ENCODE results near the gene FAM241B.
A peak's percentile ranks its signal among the peaks of the same experiment; 100 is the strongest.

The FAM241B gene, protein sequence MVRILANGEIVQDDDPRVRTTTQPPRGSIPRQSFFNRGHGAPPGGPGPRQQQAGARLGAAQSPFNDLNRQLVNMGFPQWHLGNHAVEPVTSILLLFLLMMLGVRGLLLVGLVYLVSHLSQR

DNA sequence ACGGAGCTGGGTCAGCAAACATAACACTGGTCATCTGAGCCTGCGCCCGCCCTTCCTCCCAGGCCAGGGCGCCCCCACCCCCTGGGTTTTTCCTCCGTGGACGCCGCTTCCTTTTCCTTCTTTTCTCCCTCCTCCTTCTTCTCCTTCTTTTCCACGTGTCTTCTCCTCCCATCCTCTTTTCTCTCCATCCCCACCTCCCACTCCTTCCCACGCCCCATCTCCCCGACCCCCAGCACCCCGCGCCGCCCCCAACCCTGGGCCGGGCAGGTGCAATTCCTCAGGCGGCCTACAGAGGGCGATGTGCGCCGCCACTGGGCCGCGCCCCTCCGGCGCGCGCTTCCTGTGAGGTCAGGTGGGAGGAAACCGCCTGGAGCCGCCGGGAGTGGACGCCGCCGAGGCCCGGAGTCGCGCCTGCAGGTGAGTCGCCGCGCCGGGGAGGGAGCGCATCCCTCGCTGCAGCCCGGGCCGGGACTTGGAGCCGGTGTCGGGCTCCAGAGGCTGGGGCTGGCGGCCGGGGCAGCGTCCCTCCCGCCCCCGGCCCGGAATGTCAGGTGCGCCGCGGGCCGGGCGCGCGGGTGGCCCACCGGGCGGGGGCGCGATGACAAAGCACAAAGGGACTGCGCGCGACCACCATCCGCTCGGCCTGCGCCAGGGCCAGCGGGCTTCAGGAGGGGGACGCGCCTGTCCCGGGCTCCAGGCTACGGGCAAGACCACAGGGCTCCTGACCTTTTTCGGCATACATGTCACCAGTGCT is at the start of gene FAM241B:
Gene FAM241B, plus strand, starts transcription at position 351 of the 754 bp plus-strand sequence. CDS start 1,497 bp downstream, outside the sequence.
- DNase-seq, result peak in 34 of 58 donors; percentile 16 to 73 (median 39)

DNA sequence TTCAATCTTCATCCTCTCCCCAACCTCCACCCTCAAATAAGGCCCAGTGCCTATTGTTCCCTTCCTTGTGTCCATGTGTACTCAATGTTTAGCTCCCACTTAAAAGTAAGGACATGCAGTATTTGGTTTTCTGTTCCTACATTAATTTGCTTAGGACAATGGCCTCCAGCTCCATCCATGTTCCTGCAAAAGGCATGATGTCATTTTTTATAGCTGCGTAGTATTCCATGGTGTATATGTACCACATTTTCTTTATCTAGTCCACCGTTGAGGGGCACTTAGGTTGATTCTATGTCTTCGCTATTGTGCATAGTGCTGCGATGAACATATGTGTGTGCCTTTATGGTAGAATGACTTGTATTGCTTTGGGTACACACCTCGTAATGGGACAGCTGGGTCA is 49.6 kb upstream of the FAM241B start:
- DNase-seq, result no peak

DNA sequence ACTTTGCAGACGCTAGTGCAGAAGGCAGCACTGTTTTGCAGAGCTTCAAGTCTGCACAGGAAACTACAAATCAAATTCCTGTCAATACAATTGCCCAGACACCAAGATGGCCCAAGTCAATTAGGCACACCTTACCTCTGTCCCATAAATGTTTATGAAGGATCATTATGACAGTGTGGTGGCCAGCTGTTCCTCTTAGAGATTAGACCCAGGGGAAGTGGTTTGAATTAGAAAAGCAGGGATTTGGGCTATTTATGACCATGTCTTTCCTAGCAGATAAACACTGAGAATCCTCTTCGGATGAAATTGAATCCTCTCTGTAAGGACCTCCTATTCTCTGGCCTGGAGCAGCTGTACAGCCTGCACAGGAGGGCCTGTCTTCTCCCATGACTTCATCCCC is 46.9 kb upstream of the FAM241B start:
- DNase-seq, result no peak

DNA sequence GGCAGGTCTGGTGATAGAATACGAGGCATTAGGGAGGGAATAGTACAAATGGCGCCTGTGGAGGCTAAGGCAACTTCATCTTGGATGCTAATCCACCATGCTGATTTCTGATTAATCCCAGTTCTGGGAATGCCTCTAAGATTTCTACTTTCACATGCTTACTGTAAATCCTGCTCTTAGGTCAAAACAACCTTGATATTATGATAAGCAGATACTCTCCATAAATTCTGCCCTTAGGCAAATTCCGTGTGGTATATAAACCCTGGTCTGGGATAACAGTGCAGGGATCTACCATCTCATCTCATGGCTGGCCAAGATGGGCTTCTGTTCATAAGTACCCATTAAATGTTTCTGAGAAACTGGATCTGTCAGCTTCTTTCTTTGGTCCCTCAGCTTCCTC is 45.4 kb upstream of the FAM241B start:
- DNase-seq, result no peak

DNA sequence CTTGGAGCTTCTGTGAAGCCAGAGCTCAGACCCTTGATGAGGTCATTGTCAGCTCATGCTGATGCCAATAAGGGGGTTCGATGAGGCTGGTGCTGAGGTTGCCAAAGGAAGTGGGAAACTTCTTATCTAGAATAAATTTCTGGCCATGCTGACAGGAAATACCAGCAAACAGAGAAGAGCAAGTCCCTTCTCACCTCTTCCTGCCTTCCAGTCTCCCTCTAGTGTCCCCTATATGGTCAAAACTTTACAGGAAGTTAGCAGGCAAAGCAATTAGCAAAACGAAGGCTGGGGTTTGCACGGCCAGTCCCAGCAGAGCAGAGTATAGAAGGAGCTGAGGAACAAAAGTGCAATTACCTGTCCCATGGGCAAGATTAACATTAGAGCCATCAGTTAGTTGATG is 41.7 kb upstream of the FAM241B start:
- no peak for DNase-seq

DNA sequence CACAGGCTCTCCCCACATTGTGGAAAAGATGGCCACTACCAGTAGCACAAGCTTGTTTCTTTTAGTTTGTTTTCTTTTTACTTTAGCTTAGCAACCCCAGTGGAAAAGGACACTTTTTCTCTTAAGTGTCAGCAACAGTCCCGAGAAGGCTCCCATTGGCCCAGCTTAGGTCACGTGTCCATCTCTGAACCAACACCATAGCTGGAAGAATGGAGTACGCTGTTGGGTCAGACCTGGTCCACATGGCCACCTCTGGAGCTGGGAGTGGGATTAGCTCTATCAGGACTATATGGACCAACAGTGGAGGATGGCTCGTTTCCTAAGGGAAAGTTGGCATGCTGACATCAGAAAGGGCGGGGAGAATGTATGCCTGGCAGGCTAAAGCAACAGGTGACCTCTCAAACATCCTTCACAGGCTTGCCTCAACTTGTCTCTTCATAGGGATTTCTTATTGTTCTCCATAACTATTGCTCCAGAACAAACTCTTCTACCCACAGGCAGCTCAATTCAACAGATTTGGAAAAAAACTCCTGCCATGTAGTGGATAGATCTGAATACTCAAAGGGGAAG is 29.2 kb upstream of the FAM241B start:
- no peak for DNase-seq

DNA sequence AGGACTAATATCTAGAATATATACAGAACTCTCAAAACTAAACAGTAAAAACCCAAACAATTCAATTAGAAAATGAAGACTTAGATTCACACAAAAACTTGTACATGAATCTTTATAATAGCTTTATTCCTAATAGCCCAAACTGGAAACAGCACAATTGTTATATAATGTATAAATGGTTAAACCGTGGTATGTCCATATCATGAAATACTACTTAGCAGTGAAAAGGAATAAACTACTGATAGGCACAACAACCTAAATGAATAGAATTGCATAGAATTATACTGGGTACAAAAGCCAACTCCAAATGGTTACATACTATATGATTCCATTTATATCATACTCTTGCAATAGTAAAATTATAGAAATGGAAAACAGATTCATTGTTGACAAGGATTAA is 21.0 kb upstream of the FAM241B start:
- no peak for DNase-seq

DNA sequence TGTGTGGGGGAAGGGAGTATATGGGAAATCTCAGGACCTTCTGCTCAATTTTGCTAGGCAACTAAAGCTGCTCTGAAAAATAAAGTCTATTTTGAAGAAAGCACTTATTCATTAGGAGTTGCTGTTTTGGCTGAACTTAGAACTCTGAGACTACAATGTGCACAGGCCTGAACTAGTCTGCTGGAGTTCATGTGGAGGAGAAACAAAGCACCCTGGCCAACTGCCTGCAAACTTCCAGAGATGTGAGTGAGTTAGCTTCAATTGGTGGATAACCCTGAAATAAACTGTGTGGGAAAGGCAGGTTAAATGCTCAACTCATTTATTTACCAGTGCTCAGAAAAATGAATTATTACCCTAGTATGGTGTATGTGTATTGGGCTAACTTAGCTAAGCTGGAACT is 17.3 kb upstream of the FAM241B start:
- DNase-seq, result peak in 3 of 58 donors; percentile 10 to 37 (median 15)

DNA sequence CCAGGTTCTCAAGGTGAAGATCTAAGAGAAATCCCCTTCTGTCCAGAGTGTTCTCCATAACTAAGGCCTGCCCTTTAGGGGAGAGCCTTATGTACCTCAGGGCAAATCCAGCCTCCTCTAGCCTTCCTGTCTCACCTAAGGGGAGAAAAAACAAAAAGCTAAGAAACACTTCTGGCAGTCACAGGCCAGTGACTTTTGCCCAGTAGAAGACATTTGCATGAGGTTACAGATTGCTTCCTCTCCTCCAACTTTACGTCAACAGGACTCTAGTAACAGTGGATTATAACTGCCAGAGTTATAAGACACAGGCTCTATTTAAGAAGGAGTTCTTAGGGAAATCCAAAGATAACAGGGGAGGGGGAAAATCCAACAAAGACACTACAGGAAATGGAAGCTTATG is 15.9 kb upstream of the FAM241B start:
- DNase-seq, result no peak

DNA sequence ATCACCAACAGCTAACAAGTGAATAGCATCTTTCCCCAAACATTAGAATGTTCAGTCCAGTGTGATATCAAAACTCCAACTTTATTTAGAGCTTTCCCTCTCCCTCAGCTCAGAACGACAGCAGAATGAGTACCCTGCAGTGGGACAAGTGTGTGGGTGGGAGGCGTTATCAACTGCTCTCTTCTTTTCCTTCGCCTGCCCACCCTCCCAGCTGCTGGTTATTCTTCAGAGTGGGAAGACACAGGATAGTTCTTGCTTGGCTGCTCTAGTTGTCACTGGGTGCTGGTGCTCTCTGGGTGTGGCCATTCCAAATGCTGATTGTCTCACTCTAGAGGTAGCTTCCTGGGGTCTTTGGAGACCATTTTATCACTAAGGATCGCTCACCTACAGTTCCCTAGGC is 13.7 kb upstream of the FAM241B start:
- DNase-seq, result peak in 5 of 58 donors; percentile 28 to 35 (median 33)

DNA sequence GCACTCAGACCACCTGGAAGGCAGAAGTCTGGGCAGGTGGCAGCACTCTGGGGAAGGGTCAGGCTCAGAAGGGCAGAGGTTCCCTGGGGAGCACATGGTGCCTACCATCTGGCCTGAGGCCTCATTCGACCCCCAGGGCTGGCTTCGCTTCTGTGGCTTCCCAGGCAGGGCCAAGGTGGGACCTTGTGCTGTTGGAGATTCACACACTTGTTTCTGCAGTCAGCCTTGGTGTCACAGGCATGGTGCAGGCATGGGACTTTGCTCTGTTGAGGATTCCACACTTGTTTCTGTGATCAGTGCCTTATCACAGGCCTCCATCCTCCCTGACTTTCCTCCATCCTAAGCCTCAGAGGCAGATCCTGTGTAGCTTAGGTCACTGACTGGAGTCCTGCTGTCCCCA is 11.3 kb upstream of the FAM241B start:
- no peak for DNase-seq

DNA sequence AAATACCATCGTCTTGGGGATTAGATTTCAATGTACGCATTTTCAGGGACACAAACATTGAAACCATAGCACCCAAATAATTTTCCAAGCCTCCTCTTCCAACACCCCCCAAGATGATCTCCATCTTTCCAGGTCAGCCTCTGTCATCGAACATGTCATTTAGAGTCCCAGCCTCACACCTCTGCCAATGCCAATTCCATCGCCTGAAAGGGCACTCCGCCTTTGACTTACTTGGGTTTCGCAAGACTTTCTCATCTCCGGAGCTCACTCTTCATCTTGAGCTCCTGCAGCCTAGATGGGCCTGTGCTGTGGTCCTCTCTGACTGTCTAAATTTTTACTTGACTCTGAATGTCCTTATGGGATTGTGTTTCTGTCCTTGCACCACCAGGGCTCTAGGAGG is 10.4 kb upstream of the FAM241B start:
- no peak for DNase-seq

DNA sequence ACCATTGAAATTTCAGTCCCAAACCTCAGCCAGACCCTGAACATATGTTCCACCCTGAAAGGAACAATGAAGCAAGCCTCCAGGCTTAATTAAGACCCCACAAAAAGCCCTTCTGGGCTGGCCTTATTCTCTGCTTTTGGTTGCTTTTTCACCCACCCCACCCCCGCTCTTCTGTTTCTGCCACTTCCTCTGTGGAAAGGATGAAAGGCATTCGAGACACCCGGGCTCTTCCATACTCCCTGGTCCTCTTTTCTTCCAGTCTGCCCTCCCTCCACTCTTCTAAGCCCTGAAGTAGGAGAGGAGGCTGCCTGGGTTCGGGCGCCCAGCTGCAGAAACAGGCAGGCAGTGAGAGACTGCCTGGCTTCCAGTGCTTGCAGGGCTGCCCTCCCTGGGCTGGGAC is 9.4 kb upstream of the FAM241B start:
- no peak for DNase-seq

DNA sequence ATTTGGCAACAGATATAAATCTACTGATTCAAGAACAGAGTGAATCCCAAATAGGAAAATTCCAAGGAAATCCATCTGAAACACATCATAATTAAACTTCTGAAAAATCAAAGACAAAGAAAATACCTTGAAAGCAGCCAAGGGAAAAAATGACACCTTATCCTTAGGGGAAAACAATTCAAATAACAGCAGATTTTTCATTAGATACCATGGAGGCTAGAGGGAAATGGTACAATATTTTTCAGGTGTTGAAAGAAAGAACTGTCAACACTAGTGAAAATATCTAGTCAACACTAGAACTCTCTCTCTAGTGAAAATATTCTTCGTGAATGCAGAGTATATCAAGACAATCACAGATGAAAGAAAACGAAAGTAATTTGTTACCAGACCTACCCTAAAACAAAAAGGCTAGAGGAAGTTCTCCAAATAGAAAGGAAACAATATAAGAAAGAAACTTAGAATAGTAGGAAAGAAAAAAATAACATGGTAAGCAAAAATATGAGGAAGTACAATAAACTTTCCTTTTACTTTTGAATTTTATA is 5.7 kb upstream of the FAM241B start:
- no peak for DNase-seq

DNA sequence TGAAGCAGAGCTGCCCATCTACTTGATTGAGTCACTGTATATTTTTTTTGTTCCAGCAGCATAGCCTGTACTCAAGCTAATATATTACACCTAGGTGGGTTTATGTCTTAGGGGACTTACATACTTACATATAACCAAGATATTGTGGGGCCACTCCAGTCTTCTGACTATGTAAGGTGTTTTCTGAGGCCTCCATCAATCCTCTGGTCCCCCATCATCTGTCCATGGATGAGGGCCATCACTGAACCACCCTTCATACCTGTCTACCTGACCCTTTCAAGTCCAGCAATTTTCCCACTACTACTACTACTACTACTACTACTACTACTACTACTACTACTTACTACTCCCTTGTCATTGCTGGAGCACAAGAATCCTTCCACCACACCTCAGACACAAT is 3.2 kb upstream of the FAM241B start:
- DNase-seq, result no peak

DNA sequence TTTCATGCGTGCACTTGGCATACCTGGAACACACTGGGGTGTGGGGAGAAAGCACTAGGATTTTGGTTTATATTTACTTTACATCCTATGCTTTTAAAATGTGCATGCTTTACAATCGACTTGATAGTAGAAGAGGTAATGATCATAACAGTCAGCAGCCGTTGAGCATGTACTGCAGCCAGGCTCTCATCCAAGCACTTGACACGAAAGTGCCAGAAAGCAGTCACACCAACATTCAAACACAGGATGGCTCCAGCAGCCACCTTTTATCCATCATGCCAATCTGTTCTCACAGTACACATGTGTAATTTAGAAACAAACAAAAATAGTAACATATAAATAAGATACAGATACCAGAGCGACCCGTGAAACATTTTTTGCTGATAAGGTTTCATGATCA is 1.2 kb upstream of the FAM241B start:
- DNase-seq, result no peak

DNA sequence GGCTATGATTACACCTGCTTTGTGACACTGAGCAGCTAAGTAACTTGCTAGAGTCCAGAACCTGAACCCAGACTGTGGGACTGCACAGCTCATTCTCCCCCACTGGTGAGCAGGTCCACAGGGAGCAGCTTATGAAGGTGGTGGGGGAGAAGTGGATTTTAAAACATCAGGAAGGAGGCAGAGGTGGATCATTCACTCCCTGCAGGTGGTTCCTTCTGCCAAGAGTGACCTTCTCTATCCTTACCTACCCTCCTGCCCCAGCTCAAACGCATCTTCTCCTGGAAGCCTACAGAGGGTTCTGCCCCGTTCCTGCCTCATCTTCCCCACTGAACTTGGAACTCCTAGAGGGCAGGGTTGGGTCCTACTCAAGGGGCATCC is 539 bp upstream of the FAM241B start:
- no peak for DNase-seq

DNA sequence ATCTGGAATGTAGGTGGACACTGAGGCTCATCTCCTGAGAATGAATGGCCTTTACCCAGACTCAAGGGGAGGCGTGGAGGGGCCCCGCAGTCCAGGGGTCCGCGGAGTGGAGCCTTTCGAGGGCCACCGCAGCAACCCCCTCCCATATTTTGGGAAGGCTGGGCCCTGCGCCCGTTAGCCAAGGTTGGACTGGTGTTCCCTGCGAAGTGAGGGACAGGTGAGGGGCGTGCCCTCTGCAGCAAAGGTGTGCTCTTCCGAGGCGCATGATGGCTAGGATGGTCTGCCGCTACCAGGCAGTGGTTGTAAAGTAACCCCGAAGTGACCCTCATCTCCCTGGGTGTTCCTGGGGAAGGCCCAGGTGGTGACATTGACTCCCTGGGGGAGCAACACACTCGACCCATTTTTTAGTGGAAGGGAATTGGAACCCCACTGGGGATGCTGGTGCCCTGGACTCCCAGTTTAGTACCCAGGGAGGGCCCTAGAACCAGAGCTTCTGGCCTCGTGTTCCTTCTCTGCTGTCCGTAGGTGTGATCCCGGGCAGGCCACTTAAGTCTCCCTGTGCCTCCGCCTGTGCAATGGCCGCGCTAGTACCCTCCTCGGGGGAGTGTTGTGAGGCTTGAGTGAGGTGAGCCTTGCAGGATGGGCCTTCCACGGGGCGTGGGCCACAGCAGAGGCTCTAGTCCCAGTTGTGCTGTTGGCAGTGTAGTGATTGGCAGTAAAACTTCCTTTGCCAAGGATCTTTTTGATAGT is 779 bp downstream of the FAM241B start:
- no peak for DNase-seq

DNA sequence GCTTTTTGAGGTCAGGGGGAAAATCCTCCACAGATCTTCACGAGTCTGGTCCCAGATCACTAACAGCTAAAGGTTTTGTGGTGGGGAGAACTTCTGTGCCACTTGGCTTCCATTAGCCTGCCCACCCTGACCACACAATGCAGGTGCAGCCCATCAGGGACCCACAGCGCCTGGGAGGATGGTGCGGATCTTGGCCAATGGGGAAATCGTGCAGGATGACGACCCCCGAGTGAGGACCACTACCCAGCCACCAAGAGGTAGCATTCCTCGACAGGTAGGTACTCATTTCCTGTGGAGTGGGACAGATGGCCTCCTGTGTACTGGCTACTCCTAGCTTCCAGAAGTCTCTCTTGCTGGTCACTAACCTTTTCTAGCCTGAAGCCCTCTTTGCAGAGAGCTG is 1.5 kb downstream of the FAM241B start:
- DNase-seq, result no peak

DNA sequence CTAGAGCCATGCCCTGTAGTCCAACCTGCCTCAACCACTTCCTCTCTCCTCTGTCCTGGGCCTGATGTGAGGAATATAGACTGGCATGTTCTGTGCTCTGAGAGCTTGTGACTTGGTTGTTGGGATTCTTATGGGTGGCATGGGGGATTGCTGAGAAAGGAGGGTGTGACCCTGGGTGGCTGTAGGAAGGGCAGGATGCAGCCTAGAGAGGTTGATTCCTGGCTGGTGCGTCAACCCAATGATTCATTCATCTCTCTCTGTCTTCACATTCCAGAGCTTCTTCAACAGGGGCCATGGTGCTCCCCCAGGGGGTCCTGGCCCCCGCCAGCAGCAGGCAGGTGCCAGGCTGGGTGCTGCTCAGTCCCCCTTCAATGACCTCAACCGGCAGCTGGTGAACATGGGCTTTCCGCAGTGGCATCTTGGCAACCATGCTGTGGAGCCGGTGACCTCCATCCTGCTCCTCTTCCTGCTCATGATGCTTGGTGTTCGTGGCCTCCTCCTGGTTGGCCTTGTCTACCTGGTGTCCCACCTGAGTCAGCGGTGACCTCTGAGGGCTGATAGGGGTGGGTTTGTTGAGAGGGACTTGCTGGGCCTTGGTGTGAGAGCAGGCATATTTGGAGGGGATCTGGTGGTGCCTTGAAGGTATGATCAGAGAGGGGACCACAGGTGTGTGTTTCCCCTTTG is 2.6 kb downstream of the FAM241B start:
- no peak for DNase-seq

All from anterior cingulate cortex (tissue), 58 donors.